ENCODE results near the gene CBFB.

DNA sequence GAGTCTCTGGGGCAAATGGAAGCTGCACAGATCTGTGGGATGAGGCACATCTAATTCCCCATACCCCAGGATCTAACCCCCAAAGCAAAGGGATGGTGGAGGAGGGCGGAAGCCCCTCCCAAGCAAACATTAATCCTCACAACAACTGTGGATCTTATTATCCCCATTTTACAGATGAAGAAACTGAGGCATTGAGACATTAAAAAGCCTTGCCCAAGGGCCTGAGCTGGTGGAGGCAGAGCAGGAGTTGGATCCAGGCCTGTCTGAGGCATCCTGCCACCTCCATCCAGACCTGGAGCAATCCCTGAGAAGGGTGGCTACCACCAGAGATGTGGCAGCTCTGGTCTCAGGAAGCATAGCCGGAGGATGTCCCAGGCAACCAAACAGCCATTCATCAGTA lies 17.7 kb upstream of the CBFB start:
- TF ChIP-seq, protein P1, sequence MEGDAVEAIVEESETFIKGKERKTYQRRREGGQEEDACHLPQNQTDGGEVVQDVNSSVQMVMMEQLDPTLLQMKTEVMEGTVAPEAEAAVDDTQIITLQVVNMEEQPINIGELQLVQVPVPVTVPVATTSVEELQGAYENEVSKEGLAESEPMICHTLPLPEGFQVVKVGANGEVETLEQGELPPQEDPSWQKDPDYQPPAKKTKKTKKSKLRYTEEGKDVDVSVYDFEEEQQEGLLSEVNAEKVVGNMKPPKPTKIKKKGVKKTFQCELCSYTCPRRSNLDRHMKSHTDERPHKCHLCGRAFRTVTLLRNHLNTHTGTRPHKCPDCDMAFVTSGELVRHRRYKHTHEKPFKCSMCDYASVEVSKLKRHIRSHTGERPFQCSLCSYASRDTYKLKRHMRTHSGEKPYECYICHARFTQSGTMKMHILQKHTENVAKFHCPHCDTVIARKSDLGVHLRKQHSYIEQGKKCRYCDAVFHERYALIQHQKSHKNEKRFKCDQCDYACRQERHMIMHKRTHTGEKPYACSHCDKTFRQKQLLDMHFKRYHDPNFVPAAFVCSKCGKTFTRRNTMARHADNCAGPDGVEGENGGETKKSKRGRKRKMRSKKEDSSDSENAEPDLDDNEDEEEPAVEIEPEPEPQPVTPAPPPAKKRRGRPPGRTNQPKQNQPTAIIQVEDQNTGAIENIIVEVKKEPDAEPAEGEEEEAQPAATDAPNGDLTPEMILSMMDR (IDR thresholded peaks at IDR 0.05): no peak
- TF ChIP-seq POLR2A (IDR thresholded peaks at IDR 0.05): no peak
